GM19043 (cell line): ENCODE measurements around the gene TGFBR1.
A peak's percentile ranks its signal among the peaks of the same experiment; 100 is the strongest.

ENCODE experiments used
- ATAC-seq: cut with Tn5 transposase; IDR thresholded peaks from one replicate; pipeline ENCODE4 v1.9.1; 2021; ENCODE audit warnings: low read depth; ENCODE audit not compliant: unreplicated experiment

Gene TGFBR1

GRCh38 chr9:99130069-99130468, 25.2 kb downstream of the TGFBR1 start:
- ATAC-seq = peak; percentile 74

DNA sequence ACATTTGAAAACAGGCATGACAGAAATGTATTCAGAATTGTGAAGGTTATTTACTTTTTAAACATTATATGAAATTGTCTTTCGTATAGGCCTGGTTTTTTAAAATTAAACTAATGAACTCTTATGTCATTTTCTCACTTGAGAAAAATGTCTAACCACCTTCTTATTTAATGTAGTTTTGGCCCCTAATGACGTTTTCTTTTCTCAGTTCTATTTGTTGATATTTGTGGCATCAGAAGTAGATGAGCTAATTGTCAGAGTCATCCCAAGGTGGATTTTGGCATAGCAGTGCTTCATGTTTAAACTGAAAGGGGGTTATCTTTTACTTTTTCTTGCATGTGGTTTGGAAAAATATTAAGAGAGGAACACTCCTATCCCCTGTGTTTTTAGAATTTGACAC, 28.2 kb downstream of the TGFBR1 start:
- ATAC-seq = no peak

DNA sequence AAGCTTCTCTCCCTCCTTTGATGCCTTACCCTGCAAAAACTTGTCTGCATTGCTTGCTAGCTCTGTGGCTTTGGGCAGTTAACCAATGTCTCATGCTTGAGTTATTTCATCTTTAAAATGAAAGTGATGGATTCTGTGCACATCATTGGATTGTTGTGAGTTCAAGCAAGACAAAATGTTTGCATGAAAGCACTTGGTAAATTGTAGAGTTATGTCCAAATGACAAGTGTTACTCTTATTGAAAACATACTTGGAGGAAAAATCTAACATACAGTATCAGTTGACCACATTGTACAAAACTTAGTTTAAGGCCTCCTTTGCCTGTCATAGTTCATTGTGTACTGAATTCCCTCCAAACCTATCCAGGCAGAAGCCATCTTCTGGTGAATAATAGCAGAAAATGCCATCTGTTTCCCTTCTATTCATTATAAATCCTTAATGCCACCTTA, 30.0 kb downstream of the TGFBR1 start:
- ATAC-seq = no peak

- ATAC-seq = no peak
Measured at GRCh38 chr9:99135456-99135855, 30.5 kb downstream of the TGFBR1 start.

GRCh38 chr9:99137225-99137624, 32.3 kb downstream of the TGFBR1 start:
- no peak for ATAC-seq

- ATAC-seq = no peak
Measured at GRCh38 chr9:99137891-99138290, 33.0 kb downstream of the TGFBR1 start.

DNA sequence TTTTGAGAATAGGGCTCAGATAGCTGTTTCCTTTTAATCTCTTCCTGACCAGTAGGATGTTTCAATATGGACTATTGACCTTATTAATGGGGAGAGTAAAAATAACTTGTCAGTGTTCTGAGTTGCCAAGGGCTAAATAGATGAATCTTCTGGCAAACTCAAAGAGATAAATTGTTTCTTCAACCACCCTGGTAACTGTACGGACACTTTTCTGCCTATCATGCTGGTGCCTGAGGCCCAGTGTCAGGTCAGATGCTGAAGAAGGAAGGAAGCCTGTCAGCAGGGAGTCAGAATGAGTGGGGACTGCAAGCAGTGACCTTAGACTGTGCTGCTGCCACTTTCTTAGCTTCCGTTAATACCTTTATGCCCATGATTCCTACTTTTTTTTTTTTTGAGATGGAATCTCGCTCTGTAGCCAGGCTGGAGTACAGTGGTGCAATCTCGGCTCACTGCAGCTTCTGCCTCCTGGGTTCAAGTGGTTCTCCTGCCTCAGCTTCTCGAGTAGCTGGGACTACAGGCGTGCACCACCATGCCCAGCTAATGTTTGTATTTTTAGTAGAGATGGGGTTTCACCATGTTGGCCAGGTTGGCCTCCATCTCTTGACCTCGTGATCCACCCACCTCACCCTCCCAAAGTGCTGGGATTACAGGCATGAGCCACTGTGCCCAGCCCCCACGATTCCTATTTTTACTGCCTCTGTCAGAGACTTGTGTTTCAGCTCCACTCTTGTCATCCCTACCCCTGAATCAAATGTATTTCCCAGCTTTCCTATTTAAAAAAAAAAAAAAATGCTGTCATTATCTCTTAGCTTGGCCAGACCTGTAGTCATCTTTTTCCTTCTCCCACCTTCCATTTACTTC, 33.7 kb downstream of the TGFBR1 start:
- no peak for ATAC-seq

DNA sequence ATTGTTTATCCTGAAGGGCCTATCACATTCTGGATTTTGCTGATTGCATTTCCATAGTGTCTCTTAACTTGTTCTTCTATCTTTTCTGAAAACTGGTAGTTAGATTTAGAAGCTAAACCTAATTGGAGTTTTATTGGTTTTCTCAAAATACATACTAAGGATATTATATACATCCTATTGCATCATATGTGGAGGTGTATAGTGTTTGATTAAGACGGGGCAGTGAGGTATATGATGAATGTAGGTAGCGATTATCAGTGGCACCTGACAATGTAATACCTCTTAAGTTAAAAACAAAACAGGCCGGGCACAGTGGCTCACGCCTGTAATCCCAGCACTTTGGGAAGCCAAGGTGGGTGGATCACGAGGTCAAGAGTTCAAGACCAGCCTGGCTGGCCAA, 35.0 kb downstream of the TGFBR1 start:
- ATAC-seq = no peak

GRCh38 chr9:99140685-99141314, 35.9 kb downstream of the TGFBR1 start:
- ATAC-seq = peak; percentile 71

GRCh38 chr9:99141849-99142248, 36.9 kb downstream of the TGFBR1 start:
- no peak for ATAC-seq

- ATAC-seq = no peak
Measured at GRCh38 chr9:99142275-99142674, 37.4 kb downstream of the TGFBR1 start.

DNA sequence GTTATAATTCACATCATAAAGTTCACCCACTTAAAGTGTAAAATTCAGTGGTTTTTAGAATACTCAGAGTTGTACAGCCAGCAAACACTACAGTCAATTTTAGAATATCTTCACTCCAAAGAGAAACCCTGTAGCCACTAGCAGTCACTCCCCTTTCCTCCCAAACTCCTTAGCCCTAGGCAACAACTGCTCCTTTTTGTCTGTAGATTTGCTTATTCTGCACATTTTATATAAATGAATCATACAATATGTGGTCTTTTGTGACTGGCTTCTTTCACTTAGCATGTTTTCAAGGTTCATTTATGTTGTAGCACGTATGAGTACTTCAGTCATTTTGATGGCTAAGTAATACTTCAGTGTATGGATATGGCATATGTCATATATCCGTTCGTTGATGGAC, 38.7 kb downstream of the TGFBR1 start:
- no peak for ATAC-seq

- no peak for ATAC-seq
Measured at GRCh38 chr9:99144966-99145365, 40.1 kb downstream of the TGFBR1 start.

DNA sequence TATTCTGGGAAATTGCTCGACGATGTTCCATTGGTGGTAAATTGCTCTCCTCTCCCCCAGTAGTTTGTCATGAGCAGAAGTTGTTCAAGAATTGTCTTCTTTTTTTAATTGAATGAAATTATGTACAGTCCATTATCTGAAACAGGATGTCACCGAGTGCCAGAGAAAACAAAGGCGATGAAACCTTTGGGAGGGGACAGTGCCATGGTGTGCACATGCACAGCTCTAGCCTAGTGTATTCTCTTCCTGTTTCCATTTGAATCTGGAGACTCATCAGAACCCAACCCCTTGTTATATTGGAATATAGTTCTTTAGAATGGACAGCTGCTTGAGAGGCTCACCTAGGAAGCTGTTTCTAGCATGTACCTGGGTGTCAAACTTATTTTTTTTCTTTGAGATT, 41.7 kb downstream of the TGFBR1 start:
- no peak for ATAC-seq

DNA sequence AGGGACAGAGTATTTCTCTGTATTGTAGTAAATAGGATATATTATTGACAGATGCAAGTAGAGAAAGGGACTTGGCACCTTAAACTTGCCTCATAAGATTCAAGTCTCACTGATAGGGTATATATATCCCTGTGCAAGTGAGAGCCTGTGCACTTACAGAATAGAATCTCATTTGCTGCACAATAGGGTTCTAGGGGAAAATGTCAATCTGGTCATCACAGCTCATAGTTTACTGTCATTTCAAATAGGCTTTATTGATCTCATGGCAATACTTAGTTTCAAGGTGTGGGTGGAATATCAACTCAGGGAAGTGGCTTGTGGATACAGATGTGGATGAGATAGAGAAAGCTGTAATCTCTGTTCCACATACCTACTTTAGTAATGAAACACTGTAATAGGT, 42.3 kb downstream of the TGFBR1 start:
- no peak for ATAC-seq

- no peak for ATAC-seq
Measured at GRCh38 chr9:99150451-99151171, 45.7 kb downstream of the TGFBR1 start.

DNA sequence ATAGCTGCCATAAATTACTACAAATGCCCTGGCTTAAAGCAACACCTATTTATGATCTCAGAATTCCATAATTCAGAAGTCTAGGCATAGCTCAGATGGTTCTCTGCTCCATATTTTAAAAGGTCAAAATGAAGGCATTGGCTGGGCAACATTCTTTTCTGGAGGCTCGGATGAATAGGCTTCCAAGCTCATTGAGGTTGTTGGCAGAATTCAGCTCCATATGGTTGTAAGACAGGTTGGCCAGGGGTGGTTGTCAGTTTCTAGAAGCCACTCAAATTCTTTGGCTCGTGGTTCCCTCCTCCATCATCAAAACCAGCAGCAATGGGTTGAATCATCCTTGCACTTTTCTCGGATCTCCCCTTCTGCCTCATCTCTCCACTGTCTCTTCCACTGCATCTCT, 49.4 kb downstream of the TGFBR1 start:
- no peak for ATAC-seq

GRCh38 chr9:99155736-99156135, 50.8 kb downstream of the TGFBR1 start:
- no peak for ATAC-seq

DNA sequence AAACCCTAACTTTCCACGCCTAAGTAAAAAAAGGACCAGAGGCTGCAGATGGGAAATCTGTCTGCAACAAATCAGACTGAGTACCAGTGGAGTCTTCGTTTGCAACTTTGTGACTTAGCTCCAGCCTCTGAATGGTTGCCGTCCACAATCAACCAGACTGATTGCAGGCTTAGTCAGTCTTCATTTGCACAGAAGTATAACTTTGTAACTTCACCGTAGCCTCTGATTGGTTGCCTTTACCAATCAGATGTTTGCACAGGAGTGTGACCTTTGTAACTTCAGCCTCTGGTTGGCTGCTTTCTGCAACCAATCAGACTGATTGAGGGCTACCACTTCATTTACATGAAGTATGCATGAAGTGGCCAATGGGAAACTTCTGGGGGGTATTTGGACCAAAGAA, 53.7 kb downstream of the TGFBR1 start:
- ATAC-seq = no peak

DNA sequence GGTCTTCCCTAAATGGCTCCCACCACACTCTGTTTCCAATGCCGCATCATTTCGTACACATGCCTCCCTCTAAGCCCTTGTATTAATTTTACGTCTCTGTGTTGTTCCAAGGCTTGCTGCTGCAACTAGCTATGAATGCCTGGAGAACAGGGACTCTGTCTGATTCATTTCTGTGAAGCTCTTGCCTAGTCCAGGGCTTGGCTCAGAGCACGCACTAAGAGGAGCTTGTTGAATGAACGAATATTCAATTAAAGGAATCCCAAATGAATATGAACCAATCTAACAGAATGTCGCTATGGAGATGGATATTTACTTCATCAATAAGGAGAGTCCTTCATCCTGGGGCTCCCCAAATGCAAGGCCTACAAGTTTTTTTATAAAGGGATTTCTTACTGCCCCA, 55.3 kb downstream of the TGFBR1 start:
- ATAC-seq = no peak

DNA sequence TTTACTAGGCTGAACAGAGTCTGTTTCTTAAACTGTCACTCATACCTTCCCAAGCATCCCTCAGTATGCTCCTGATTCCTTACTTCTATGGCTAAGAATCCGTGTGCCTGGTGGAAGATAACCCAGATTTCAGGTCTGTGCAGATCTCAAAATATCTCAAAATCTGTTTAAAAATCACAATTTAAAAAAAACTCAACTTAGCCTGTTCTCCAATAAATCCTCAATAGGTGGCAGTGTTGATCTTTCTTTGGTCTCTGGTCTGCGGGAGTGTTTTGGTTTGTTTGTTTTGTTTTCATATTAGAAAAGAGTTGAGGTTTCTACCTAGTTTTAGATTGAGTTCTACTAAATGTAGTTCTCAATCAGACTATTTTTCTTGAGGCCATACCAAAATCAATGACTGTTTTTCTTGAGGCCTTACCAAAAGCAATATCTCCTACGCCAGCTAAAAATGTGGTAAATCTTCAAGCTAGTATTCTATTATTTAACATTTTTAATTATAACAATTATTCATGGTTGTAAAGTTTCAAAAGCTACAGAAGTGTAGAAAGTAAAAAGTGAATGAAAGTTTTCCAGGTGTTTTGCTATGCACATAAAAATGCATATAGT, 57.9 kb downstream of the TGFBR1 start:
- ATAC-seq = no peak
